PC-3 (cell line): ENCODE results near the gene MLKL.

Experiments used
- EZH2 ChIP-seq: fragments of 300-600 bp; sonication (generic); IDR thresholded peaks from one replicate; pipeline ENCODE4 v1.6.1; 2017; ENCODE audit warnings: antibody characterized with exemption, mild to moderate bottlenecking, low read length; ENCODE audit not compliant: unreplicated experiment
- TF ChIP-seq, protein P1 (sequence below): fragments of 300-600 bp; sonication (generic); conservative IDR thresholded peaks from 2 replicates; pipeline ENCODE4 v1.5.1; 2017; ENCODE audit warnings: antibody characterized with exemption, low read depth, mild to moderate bottlenecking, low read length

DNA sequence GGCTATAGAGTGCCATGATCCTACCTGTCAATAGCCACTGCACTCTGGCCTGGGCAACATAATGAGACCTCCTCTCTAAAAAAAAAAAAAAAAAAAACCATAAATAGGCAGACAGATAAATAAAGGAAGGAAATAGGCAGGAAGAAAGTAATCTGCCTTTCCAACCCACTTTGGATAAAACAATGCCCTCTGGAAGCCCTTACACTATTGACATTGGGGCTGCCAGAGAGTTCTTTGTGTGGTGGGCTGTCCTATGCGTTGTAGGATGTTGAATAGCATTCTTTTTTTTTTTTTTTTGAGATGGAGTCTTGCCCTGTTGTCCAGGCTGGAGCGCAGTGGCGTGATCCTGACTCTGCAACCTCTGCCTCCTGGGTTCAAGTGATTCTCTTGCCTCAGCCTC is 26.8 kb downstream of the MLKL start:
- TF ChIP-seq, protein P1, sequence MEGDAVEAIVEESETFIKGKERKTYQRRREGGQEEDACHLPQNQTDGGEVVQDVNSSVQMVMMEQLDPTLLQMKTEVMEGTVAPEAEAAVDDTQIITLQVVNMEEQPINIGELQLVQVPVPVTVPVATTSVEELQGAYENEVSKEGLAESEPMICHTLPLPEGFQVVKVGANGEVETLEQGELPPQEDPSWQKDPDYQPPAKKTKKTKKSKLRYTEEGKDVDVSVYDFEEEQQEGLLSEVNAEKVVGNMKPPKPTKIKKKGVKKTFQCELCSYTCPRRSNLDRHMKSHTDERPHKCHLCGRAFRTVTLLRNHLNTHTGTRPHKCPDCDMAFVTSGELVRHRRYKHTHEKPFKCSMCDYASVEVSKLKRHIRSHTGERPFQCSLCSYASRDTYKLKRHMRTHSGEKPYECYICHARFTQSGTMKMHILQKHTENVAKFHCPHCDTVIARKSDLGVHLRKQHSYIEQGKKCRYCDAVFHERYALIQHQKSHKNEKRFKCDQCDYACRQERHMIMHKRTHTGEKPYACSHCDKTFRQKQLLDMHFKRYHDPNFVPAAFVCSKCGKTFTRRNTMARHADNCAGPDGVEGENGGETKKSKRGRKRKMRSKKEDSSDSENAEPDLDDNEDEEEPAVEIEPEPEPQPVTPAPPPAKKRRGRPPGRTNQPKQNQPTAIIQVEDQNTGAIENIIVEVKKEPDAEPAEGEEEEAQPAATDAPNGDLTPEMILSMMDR = no peak
- TF ChIP-seq EZH2 = no peak
